Measurements from ENCODE around the gene UXS1. TPM values are rescaled to one million over a fixed set of nuclear protein-coding genes. Genes with fewer than 3 reads are reported as not detected.

The UXS1 gene
- total and polyA plus RNA-seq, 2 donors (not counting 3 experiments of a cell fraction or from before 2014, with no cell fraction given): 34.2 to 43.2 TPM

DNA sequence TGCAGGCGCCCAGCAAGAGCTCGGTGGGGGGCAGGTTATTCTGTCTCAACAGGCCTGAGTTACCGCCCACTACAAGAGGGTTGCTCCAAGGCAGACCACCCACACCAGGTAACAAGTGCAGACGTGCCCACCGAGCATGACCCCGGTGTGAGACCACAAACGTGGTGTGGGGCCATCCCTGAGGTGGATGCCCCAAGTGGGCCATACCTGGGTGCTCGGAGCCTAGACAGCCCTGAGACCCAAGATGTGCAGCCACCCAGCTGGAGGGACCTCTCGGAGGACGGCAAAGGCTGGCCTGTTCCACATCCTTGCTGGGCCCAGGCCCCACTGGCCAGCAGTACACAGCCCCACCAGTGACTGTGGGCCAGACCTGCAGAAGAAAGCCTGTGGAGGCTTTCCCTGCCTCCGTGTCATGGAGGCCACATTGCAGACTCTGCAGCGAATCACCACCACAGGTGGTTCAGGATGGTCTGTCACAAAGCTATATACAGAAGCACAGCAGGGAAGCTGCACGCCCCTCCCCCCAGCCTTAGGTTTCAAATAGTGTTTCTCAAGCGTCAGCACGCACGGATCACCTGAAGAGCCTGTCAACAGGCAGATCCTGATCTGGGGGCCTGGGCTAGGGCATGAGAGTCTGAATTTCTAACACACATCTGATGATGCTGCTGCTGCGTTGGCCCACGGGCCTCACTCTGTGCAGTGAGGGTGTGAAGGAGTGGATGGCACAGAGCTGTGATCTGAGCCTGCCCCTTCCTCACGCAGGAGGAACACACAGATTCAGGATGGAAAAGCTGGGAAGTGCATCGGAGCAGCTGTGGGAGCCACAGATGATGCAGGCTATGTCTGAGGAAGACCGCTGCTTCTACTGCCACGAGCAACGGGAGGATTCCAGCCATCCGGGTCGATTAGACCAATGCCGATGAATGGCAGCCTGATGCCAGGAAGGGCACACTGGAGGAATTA is 96.8 kb downstream of the UXS1 start:
- intact Hi-C loops (cut with micrococcal nuclease): no loop called here
- dilution Hi-C loops (cut with MboI; ENCODE audit: extremely low pct_ligation_motif_present, low sequenced_read_pairs): no loop called here
- BruUV-seq (replicated peaks): no TSS peak

More for the DNA sequence above, 96.8 kb downstream of the UXS1 start:
- no peak for TF ChIP-seq POLR2A (IDR thresholded peaks at IDR 0.05; ENCODE audit: low read depth, low read length)
- no peak for TF ChIP-seq EZH2 (IDR thresholded peaks at IDR 0.05; ENCODE audit: borderline replicate concordance, low read depth, low read length, severe bottlenecking)
- TF ChIP-seq GATA2 (IDR thresholded peaks at IDR 0.05; ENCODE audit: insufficient read depth, insufficient read length, low read depth, low read length): no peak
- TF ChIP-seq JUN (IDR thresholded peaks at IDR 0.05; ENCODE audit: borderline replicate concordance, insufficient read depth, insufficient read length, low read depth): no peak
- TF ChIP-seq, protein P1, sequence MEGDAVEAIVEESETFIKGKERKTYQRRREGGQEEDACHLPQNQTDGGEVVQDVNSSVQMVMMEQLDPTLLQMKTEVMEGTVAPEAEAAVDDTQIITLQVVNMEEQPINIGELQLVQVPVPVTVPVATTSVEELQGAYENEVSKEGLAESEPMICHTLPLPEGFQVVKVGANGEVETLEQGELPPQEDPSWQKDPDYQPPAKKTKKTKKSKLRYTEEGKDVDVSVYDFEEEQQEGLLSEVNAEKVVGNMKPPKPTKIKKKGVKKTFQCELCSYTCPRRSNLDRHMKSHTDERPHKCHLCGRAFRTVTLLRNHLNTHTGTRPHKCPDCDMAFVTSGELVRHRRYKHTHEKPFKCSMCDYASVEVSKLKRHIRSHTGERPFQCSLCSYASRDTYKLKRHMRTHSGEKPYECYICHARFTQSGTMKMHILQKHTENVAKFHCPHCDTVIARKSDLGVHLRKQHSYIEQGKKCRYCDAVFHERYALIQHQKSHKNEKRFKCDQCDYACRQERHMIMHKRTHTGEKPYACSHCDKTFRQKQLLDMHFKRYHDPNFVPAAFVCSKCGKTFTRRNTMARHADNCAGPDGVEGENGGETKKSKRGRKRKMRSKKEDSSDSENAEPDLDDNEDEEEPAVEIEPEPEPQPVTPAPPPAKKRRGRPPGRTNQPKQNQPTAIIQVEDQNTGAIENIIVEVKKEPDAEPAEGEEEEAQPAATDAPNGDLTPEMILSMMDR (IDR thresholded peaks at IDR 0.05; ENCODE audit: extremely low read depth in 1 of 2, insufficient read depth in 1 of 2, low read depth in 1 of 2, low read length in 2 of 2): no peak
- TF ChIP-seq, protein P2, sequence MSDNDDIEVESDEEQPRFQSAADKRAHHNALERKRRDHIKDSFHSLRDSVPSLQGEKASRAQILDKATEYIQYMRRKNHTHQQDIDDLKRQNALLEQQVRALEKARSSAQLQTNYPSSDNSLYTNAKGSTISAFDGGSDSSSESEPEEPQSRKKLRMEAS (IDR thresholded peaks at IDR 0.05; ENCODE audit: insufficient read depth, insufficient read length): no peak
- TF ChIP-seq FOS (IDR thresholded peaks at IDR 0.05; ENCODE audit: borderline replicate concordance, insufficient read depth, low read length): no peak
- no peak for TF ChIP-seq POLR2AphosphoS5 (IDR thresholded peaks at IDR 0.05; ENCODE audit: insufficient read depth, low read depth, low read length)
- TF ChIP-seq MYC (IDR thresholded peaks at IDR 0.05; ENCODE audit: low read depth, low read length): no peak
- Histone ChIP-seq H3K9me1 (replicated peaks; ENCODE audit: control insufficient read depth, extremely low read depth, insufficient read depth, low read length) (no peaks in the 10 kb centered on the region), H3K36me3 (ENCODE audit: control insufficient read depth in 2 of 2, extremely low read depth in 1 of 2, insufficient read depth in 2 of 2, low read length in 2 of 2) (peaks cover 2 to 3% of the 10 kb centered on the region in 2 experiments), H2AFZ (ENCODE audit: low read depth, low read length) (no peak overlapping the region), H3K9ac (replicated peaks; ENCODE audit: extremely low read depth, insufficient read depth, low read length) (no peak overlapping the region), H3K27me3 (ENCODE audit: control insufficient read depth in 2 of 2, insufficient read depth in 2 of 2, low read length in 2 of 2) (no peaks in the 10 kb centered on the region), H3K79me2 (ENCODE audit: control insufficient read depth, insufficient read depth, low read length) (no peaks in the 10 kb centered on the region), H3K4me1 (ENCODE audit: control insufficient read depth, extremely low read depth, insufficient read depth, low read length) (no peaks in the 10 kb centered on the region), H3K27ac (ENCODE audit: insufficient read depth, low read depth, low read length) (no peak overlapping the region), H3K4me3 (replicated peaks in 1 of 3; ENCODE audit: insufficient read depth in 1 of 3, low read depth in 1 of 3, low read length in 3 of 3) (no peak overlapping the region), H3K9me3 (replicated peaks; ENCODE audit: control insufficient read depth, insufficient read depth, low read length) (no peaks in the 10 kb centered on the region), H4K20me1 (replicated peaks; ENCODE audit: control insufficient read depth, extremely low read depth, insufficient read depth, low read length) (no peaks in the 10 kb centered on the region), H3K4me2 (ENCODE audit: insufficient read depth, low read length) (no peak overlapping the region)
- POLR2A ChIA-PET: no interaction called here
- FAIRE-seq (no peak), DNase-seq (ENCODE audit: low read depth, low spot score) (no peak)
- CTCF ChIA-PET: no interaction called here
